SK-N-SH (cell line): ENCODE data around the gene CRYBG1. TPM values are rescaled to one million over a fixed set of nuclear protein-coding genes. Genes with fewer than 3 reads are reported as not detected.

Source experiments
- CTCF ChIA-PET: fragments of 300-600, 350-600 bp; formaldehyde crosslinking; extraction: SDS; loops from one replicate; lab custom pipeline; 2021; lab: Yijun Ruan, JAX
- POLR2A ChIA-PET: fragments of 350-600 bp; sonication (Branson Sonifier 250); formaldehyde crosslinking; extraction: SDS; loops from one replicate; lab custom pipeline; 2020; ENCODE audit warnings: antibody characterized with exemption, inconsistent platforms; lab: Yijun Ruan, JAX
- DNase-seq: peaks from one replicate; pipeline ENCODE4 v3.0.0; 2012
- H2AFZ ChIP-seq: fragments of 200-600 bp; sonication (generic); 2 replicates; pipeline ENCODE4 v1.8.1; 2016; ENCODE audit warnings: antibody characterized with exemption, mild to moderate bottlenecking, low read depth
- H3F3A ChIP-seq: fragments of 200-600 bp; sonication (generic); replicated peaks from 2 replicates; pipeline ENCODE3; 2016; ENCODE audit warnings: antibody characterized with exemption, mild to moderate bottlenecking; ENCODE audit not compliant: insufficient read depth
- H3K27ac ChIP-seq, 2 experiments: fragments of 200-500 bp in 1 of 2; fragments of 200-600 bp in 1 of 2; sonication (Bioruptor generic) in 1 of 2; sonication (generic), shearing (Covaris generic) in 1 of 2; 2 replicates each; pipeline versions ENCODE4 v1.5.1 to v1.6.1; 2014 to 2016; ENCODE audit warnings: low read depth in 2 of 2, inconsistent platforms in 1 of 2, low read length in 1 of 2, mild to moderate bottlenecking in 1 of 2, mixed read lengths in 1 of 2
- H3K27me3 ChIP-seq: fragments of 200-600 bp; sonication (generic), shearing (Covaris generic); 2 replicates; pipeline ENCODE4 v1.6.1; 2016; ENCODE audit warnings: mixed run types; ENCODE audit not compliant: insufficient read depth
- H3K36me3 ChIP-seq, 2 experiments: fragments of 200-500 bp in 1 of 2; fragments of 200-600 bp in 1 of 2; sonication (Bioruptor generic) in 1 of 2; sonication (generic) in 1 of 2; replicated peaks in 1 of 2; 2 replicates each; pipeline versions ENCODE3 to v1.5.1; 2014 to 2016; ENCODE audit warnings: low read length in 1 of 2, mild to moderate bottlenecking in 1 of 2; ENCODE audit not compliant: insufficient read depth in 2 of 2, control insufficient read depth in 1 of 2
- H3K4me1 ChIP-seq, 2 experiments: fragments of 200-500 bp in 1 of 2; fragments of 200-600 bp in 1 of 2; sonication (Bioruptor generic) in 1 of 2; sonication (generic), shearing (Covaris generic) in 1 of 2; 2 replicates each; pipeline versions ENCODE4 v1.5.1 to v1.6.1; 2014 to 2016; ENCODE audit warnings: low read depth in 1 of 2, low read length in 1 of 2, mixed run types in 1 of 2; ENCODE audit not compliant: insufficient read depth in 2 of 2, control insufficient read depth in 1 of 2
- H3K4me2 ChIP-seq: fragments of 200-600 bp; sonication (generic), shearing (Covaris generic); 2 replicates; pipeline ENCODE4 v1.6.1; 2017; ENCODE audit warnings: mixed run types
- H3K4me3 ChIP-seq, 2 experiments: fragments of 200-500 bp in 1 of 2; fragments of 200-600 bp in 1 of 2; sonication (Bioruptor generic) in 1 of 2; sonication (generic), shearing (Covaris generic) in 1 of 2; 2 replicates each; pipeline versions ENCODE4 v1.5.1 to v1.8.1; 2014 to 2016; ENCODE audit warnings: low read depth in 2 of 2, inconsistent platforms in 1 of 2, low read length in 1 of 2, mild to moderate bottlenecking in 1 of 2, mixed read lengths in 1 of 2, moderate library complexity in 1 of 2
- H3K79me2 ChIP-seq: fragments of 200-600 bp; sonication (generic); 2 replicates; pipeline ENCODE4 v1.8.1; 2017; ENCODE audit warnings: mild to moderate bottlenecking; ENCODE audit not compliant: insufficient read depth
- H3K9ac ChIP-seq: fragments of 200-600 bp; sonication (generic); 2 replicates; pipeline ENCODE4 v1.6.1; 2017; ENCODE audit warnings: mixed run types
- H3K9me2 ChIP-seq: fragments of 200-600 bp; sonication (generic); 2 replicates; pipeline ENCODE4 v1.6.1; 2017; ENCODE audit warnings: mixed run types
- H3K9me3 ChIP-seq: fragments of 200-600 bp; sonication (generic); 2 replicates; pipeline ENCODE4 v1.6.1; 2017; ENCODE audit warnings: mixed run types, mild to moderate bottlenecking, moderate library complexity
- H4K20me1 ChIP-seq: fragments of 200-600 bp; sonication (generic); 2 replicates; pipeline ENCODE4 v1.6.1; 2017; ENCODE audit warnings: mild to moderate bottlenecking, mixed run types; ENCODE audit not compliant: insufficient read depth
- EP300 ChIP-seq, 2 experiments: IDR thresholded peaks; 2 replicates each; pipeline versions ENCODE4 v1.4.0 to v1.6.1; 2012; ENCODE audit warnings: borderline replicate concordance in 1 of 2, low read depth in 1 of 2, low read length in 1 of 2
- FOXM1 ChIP-seq: IDR thresholded peaks from 2 replicates; pipeline ENCODE4 v1.4.0; 2012; ENCODE audit warnings: low read depth, mild to moderate bottlenecking
- GABPA ChIP-seq: IDR thresholded peaks from 2 replicates; pipeline ENCODE4 v1.4.0; 2012; ENCODE audit warnings: low read depth, mild to moderate bottlenecking
- GATA2 ChIP-seq: sonication (generic); formaldehyde crosslinking; IDR thresholded peaks from 2 replicates; pipeline ENCODE4 v1.5.0; 2020; ENCODE audit warnings: mild to moderate bottlenecking, missing genetic modification reagents
- JUND ChIP-seq: IDR thresholded peaks from 2 replicates; pipeline ENCODE4 v1.4.0; 2012
- POLR2AphosphoS5 ChIP-seq: IDR thresholded peaks from 2 replicates; pipeline ENCODE4 v1.6.1; 2012; ENCODE audit warnings: low read depth, low read length
- RXRA ChIP-seq: IDR thresholded peaks from 2 replicates; pipeline ENCODE4 v1.4.0; 2012; ENCODE audit warnings: low read depth, mild to moderate bottlenecking, borderline replicate concordance
- SMC3 ChIP-seq: IDR thresholded peaks from 2 replicates; pipeline ENCODE4 v1.6.1; 2012; ENCODE audit warnings: low read depth, low read length, improper control_type of control experiment
- TAF1 ChIP-seq: IDR thresholded peaks from 2 replicates; pipeline ENCODE4 v1.6.1; 2012; ENCODE audit warnings: low read depth, mild to moderate bottlenecking, low read length, moderate library complexity, borderline replicate concordance
- TEAD4 ChIP-seq: IDR thresholded peaks from 2 replicates; pipeline ENCODE4 v1.4.0; 2012; ENCODE audit warnings: mild to moderate bottlenecking, borderline replicate concordance; ENCODE audit not compliant: insufficient read depth
- WGBS: methylation state at CpG from one replicate; pipeline ENCODE4 v1.1.6; 2017; ENCODE audit warnings: low lambda C conversion rate; 5-methylcytosine and 5-hydroxymethylcytosine counted together
- polyA plus RNA-seq, 3 experiments: library from polyadenylated mRNA; depleted of rRNA; stranded (reverse); fragments of >200 nt; gene quantifications; 2 replicates each; pipeline ENCODE4 v1.2.3, GENCODE V29; 2012
- TF ChIP-seq, protein P1 (sequence below): IDR thresholded peaks from 2 replicates; pipeline ENCODE4 v1.4.0; 2012; ENCODE audit warnings: low read depth, borderline replicate concordance
- TF ChIP-seq, protein P2 (sequence below): fragments of 150-350 bp; IDR thresholded peaks from 2 replicates; pipeline ENCODE4 v1.6.1; 2016; ENCODE audit warnings: mild to moderate bottlenecking, low read depth, low read length
- TF ChIP-seq, protein P3 (sequence below): IDR thresholded peaks from 2 replicates; pipeline ENCODE4 v1.4.0; 2012; ENCODE audit warnings: low read depth, borderline replicate concordance
- TF ChIP-seq, protein P4 (sequence below): fragments of 200-600 bp; sonication (generic); IDR thresholded peaks from 2 replicates; pipeline ENCODE4 v1.6.1; 2017; ENCODE audit warnings: antibody characterized with exemption, mild to moderate bottlenecking, moderate library complexity
- TF ChIP-seq, protein P5 (sequence below): IDR thresholded peaks from 2 replicates; pipeline ENCODE4; 2012
- TF ChIP-seq, protein P6 (sequence below): IDR thresholded peaks from 2 replicates; pipeline ENCODE4 v1.4.0; 2012; ENCODE audit warnings: low read depth

Gene CRYBG1
- polyA plus RNA-seq, 1 of the 3 experiments (the other 2 are of a cell fraction): 13.8 TPM

DNA sequence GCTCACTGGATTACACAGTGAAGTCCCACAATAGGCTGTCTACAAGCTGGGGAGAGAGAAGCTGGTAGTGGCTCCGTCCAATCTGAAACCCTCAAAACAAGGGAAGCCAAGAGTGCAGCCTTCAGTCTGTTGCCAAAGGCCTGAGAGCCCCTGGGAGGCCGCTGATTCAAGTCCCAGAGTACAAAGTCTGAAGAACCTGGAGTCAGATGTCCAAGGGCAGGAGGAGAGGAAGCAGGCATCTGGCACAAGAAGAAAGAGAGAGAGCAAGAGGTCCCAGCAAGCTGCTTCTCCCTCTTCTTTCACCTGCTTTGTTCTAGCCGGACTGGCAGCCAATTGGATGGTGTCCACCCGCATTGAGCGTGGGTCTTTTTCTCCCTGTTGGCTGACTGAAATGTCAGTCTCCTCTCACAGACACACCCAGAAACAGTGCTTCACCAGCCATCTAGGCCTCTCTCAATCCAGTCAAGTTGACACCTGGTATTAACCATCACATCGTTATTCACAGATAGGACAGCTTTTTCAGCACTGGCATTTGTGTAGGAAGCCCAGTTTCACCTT lies 51.2 kb downstream of the CRYBG1 start:
- no peak overlapping the region for H3K9ac ChIP-seq
- H3K27ac ChIP-seq: no peak overlapping the region
- H3K9me2 ChIP-seq: no peaks in the 10 kb centered on the region
- H3K27me3 ChIP-seq: peaks cover 15% of the 10 kb centered on the region; the same call in 1 of the 2 replicates
- H3K4me2 ChIP-seq: no peak overlapping the region
- peaks cover 0 to 7% of the 10 kb centered on the region in 2 experiments; a peak in 1 of 4 replicates for H3K4me1 ChIP-seq
- H3K36me3 ChIP-seq: no peaks in the 10 kb centered on the region
- H3F3A ChIP-seq: no peaks in the 10 kb centered on the region
- no peak overlapping the region for H2AFZ ChIP-seq
- CTCF ChIA-PET: interaction anchor here (1.4 kb wide), 1 partner anchor 34 kb away, joined by 4 read pairs; no protein-coding TSS in a partner anchor
- H3K4me3 ChIP-seq: no peak overlapping the region
- DNase-seq: no peak
- 42% methylated on average over 6 of the region's 6 CpGs for WGBS
- POLR2A ChIA-PET: no interaction called here
- TF ChIP-seq EP300 (IDR thresholded peaks at IDR 0.05; ENCODE audit: borderline replicate concordance in 1 of 2, low read depth in 1 of 2, low read length in 1 of 2) (no peak), TAF1 (no peak), POLR2AphosphoS5 (no peak), FOXM1 (no peak), RXRA (no peak), GABPA (no peak), GATA2 (no peak), SMC3 (no peak), JUND (no peak), TEAD4 (no peak)
- TF ChIP-seq, protein P1, sequence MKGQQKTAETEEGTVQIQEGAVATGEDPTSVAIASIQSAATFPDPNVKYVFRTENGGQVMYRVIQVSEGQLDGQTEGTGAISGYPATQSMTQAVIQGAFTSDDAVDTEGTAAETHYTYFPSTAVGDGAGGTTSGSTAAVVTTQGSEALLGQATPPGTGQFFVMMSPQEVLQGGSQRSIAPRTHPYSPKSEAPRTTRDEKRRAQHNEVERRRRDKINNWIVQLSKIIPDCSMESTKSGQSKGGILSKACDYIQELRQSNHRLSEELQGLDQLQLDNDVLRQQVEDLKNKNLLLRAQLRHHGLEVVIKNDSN: no peak
- TF ChIP-seq, protein P2, sequence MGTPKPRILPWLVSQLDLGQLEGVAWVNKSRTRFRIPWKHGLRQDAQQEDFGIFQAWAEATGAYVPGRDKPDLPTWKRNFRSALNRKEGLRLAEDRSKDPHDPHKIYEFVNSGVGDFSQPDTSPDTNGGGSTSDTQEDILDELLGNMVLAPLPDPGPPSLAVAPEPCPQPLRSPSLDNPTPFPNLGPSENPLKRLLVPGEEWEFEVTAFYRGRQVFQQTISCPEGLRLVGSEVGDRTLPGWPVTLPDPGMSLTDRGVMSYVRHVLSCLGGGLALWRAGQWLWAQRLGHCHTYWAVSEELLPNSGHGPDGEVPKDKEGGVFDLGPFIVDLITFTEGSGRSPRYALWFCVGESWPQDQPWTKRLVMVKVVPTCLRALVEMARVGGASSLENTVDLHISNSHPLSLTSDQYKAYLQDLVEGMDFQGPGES: no peak
- TF ChIP-seq, protein P3, sequence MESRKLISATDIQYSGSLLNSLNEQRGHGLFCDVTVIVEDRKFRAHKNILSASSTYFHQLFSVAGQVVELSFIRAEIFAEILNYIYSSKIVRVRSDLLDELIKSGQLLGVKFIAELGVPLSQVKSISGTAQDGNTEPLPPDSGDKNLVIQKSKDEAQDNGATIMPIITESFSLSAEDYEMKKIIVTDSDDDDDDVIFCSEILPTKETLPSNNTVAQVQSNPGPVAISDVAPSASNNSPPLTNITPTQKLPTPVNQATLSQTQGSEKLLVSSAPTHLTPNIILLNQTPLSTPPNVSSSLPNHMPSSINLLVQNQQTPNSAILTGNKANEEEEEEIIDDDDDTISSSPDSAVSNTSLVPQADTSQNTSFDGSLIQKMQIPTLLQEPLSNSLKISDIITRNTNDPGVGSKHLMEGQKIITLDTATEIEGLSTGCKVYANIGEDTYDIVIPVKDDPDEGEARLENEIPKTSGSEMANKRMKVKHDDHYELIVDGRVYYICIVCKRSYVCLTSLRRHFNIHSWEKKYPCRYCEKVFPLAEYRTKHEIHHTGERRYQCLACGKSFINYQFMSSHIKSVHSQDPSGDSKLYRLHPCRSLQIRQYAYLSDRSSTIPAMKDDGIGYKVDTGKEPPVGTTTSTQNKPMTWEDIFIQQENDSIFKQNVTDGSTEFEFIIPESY: no peak
- TF ChIP-seq, protein P4, sequence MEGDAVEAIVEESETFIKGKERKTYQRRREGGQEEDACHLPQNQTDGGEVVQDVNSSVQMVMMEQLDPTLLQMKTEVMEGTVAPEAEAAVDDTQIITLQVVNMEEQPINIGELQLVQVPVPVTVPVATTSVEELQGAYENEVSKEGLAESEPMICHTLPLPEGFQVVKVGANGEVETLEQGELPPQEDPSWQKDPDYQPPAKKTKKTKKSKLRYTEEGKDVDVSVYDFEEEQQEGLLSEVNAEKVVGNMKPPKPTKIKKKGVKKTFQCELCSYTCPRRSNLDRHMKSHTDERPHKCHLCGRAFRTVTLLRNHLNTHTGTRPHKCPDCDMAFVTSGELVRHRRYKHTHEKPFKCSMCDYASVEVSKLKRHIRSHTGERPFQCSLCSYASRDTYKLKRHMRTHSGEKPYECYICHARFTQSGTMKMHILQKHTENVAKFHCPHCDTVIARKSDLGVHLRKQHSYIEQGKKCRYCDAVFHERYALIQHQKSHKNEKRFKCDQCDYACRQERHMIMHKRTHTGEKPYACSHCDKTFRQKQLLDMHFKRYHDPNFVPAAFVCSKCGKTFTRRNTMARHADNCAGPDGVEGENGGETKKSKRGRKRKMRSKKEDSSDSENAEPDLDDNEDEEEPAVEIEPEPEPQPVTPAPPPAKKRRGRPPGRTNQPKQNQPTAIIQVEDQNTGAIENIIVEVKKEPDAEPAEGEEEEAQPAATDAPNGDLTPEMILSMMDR: no peak
- TF ChIP-seq, protein P5, sequence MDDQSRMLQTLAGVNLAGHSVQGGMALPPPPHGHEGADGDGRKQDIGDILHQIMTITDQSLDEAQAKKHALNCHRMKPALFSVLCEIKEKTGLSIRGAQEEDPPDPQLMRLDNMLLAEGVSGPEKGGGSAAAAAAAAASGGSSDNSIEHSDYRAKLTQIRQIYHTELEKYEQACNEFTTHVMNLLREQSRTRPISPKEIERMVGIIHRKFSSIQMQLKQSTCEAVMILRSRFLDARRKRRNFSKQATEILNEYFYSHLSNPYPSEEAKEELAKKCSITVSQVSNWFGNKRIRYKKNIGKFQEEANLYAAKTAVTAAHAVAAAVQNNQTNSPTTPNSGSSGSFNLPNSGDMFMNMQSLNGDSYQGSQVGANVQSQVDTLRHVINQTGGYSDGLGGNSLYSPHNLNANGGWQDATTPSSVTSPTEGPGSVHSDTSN: no peak
- TF ChIP-seq, protein P6, sequence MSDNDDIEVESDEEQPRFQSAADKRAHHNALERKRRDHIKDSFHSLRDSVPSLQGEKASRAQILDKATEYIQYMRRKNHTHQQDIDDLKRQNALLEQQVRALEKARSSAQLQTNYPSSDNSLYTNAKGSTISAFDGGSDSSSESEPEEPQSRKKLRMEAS: no peak
- H3K79me2 ChIP-seq: no peaks in the 10 kb centered on the region
- no peaks in the 10 kb centered on the region for H3K9me3 ChIP-seq
- no peaks in the 10 kb centered on the region for H4K20me1 ChIP-seq
